ACC112 (cell line): Measurements from ENCODE around the gene DNAAF5.

Experiments used
- H2AFZ ChIP-seq: fragments of 200-600 bp; sonication (generic); one replicate; pipeline ENCODE4 v1.6.0; 2017; ENCODE audit warnings: antibody characterized with exemption, low read length; ENCODE audit not compliant: unreplicated experiment
- H3K27ac ChIP-seq: fragments of 200-600 bp; sonication (generic); 2 replicates; pipeline ENCODE4 v1.5.1; 2014; ENCODE audit warnings: low read depth, mild to moderate bottlenecking, antibody characterized with exemption, low read length, moderate library complexity
- H3K27me3 ChIP-seq: fragments of 200-600 bp; sonication (generic); 2 replicates; pipeline ENCODE4 v1.6.1; 2014; ENCODE audit warnings: mild to moderate bottlenecking, antibody characterized with exemption, low read length, moderate library complexity, mixed read lengths; ENCODE audit not compliant: insufficient read depth
- H3K36me3 ChIP-seq: fragments of 200-600 bp; sonication (generic); 2 replicates; pipeline ENCODE4 v1.6.1; 2016; ENCODE audit warnings: mild to moderate bottlenecking, antibody characterized with exemption, low read length, moderate library complexity, mixed read lengths; ENCODE audit not compliant: insufficient read depth
- H3K4me1 ChIP-seq: fragments of 200-600 bp; sonication (generic); one replicate; pipeline ENCODE4 v1.6.1; 2016; ENCODE audit warnings: low read length, mixed read lengths; ENCODE audit not compliant: insufficient read depth, unreplicated experiment, control insufficient read depth
- H3K4me3 ChIP-seq: fragments of 200-600 bp; sonication (generic); 2 replicates; pipeline ENCODE4 v1.5.1; 2014; ENCODE audit warnings: mild to moderate bottlenecking, low read depth, low read length
- H3K79me2 ChIP-seq: fragments of 200-600 bp; sonication (generic); one replicate; pipeline ENCODE4 v1.6.0; 2016; ENCODE audit warnings: low read length; ENCODE audit not compliant: control insufficient read depth, unreplicated experiment, insufficient read depth

Gene DNAAF5

GRCh38 chr7:768881-769504 lies 42.5 kb downstream of the DNAAF5 start:
- no peaks in the 10 kb centered on the region for H3K27me3 ChIP-seq
- no peak overlapping the region for H3K4me3 ChIP-seq
- no peaks in the 10 kb centered on the region for H3K4me1 ChIP-seq
- H3K36me3 ChIP-seq = peaks cover 17% of the 10 kb centered on the region
- no peak overlapping the region for H3K27ac ChIP-seq
- H2AFZ ChIP-seq = no peak overlapping the region
- H3K79me2 ChIP-seq = no peaks in the 10 kb centered on the region

GRCh38 chr7:770336-770735 lies 43.8 kb downstream of the DNAAF5 start:
- Histone ChIP-seq H3K27me3 (no peaks in the 10 kb centered on the region), H3K27ac (no peak overlapping the region), H2AFZ (no peak overlapping the region), H3K79me2 (no peaks in the 10 kb centered on the region), H3K4me3 (no peak overlapping the region), H3K36me3 (peaks cover 4% of the 10 kb centered on the region), H3K4me1 (no peaks in the 10 kb centered on the region)

DNA sequence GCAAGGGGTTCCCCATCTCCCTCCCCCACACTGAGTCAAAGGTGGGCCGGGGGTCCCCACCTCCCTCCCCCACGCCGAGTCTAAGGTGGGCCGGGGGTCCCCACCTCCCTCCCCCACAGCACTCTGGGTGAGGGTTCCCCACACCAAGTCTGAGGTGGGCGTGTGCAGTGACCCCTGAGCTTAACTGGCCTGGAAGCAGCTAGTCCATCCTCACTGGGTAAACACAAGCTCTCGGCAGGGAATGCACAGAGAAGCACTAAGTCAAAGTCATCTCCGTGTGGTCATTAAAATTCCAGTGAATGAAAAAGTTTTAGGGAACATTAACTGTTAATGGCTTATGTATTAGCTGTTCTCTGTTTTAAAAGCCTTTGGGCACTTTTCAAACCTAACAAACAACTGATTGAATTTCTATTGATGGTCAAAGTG lies 44.3 kb downstream of the DNAAF5 start:
- no peak overlapping the region for H2AFZ ChIP-seq
- H3K4me3 ChIP-seq = no peak overlapping the region
- no peaks in the 10 kb centered on the region for H3K4me1 ChIP-seq
- peaks cover 2% of the 10 kb centered on the region; the same call in 1 of the 2 replicates for H3K36me3 ChIP-seq
- no peak overlapping the region for H3K27ac ChIP-seq
- H3K79me2 ChIP-seq = no peaks in the 10 kb centered on the region
- H3K27me3 ChIP-seq = no peaks in the 10 kb centered on the region

- H3K27me3 ChIP-seq = no peaks in the 10 kb centered on the region
- H3K4me3 ChIP-seq = no peak overlapping the region
- no peaks in the 10 kb centered on the region for H3K36me3 ChIP-seq
- no peaks in the 10 kb centered on the region for H3K4me1 ChIP-seq
- H2AFZ ChIP-seq = no peak overlapping the region
- H3K79me2 ChIP-seq = no peaks in the 10 kb centered on the region
- H3K27ac ChIP-seq = no peak overlapping the region
Observed at GRCh38 chr7:771234-772004, 44.9 kb downstream of the DNAAF5 start.

GRCh38 chr7:772005-772294 lies 45.5 kb downstream of the DNAAF5 start:
- no peaks in the 10 kb centered on the region for H3K27me3 ChIP-seq
- no peak overlapping the region for H2AFZ ChIP-seq
- H3K36me3 ChIP-seq = no peaks in the 10 kb centered on the region
- H3K79me2 ChIP-seq = no peaks in the 10 kb centered on the region
- H3K4me3 ChIP-seq = no peak overlapping the region
- no peak overlapping the region for H3K27ac ChIP-seq
- no peaks in the 10 kb centered on the region for H3K4me1 ChIP-seq

DNA sequence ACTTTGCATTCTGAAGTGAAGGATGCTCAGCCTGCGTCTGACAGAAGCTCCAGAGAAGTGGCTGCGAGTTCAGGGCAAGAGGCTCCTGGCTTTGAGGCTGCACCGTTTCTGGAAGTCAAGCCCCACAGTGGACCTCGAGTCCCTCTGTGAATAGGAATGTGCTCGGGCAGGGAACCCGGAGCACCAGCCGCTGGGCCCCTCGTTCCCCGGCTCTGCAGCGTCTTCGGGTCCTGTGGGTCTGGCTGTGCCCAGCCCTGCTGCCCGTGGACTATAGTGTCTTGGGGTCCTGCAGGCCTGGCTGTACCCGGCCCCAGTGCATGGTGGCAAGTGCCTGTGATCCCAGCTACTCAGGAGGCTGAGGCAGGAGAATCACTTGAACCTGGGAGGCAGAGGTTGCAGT lies 45.9 kb downstream of the DNAAF5 start:
- Histone ChIP-seq H3K79me2 (no peaks in the 10 kb centered on the region), H2AFZ (no peak overlapping the region), H3K36me3 (no peaks in the 10 kb centered on the region), H3K27ac (no peak overlapping the region), H3K27me3 (no peaks in the 10 kb centered on the region), H3K4me1 (no peaks in the 10 kb centered on the region), H3K4me3 (no peak overlapping the region)

GRCh38 chr7:772861-773621 lies 46.5 kb downstream of the DNAAF5 start:
- no peaks in the 10 kb centered on the region for H3K79me2 ChIP-seq
- H3K27me3 ChIP-seq = no peaks in the 10 kb centered on the region
- no peak overlapping the region for H2AFZ ChIP-seq
- no peak overlapping the region for H3K27ac ChIP-seq
- H3K4me3 ChIP-seq = no peak overlapping the region
- no peaks in the 10 kb centered on the region for H3K36me3 ChIP-seq
- no peaks in the 10 kb centered on the region for H3K4me1 ChIP-seq

GRCh38 chr7:773622-773915 lies 47.1 kb downstream of the DNAAF5 start:
- H3K27ac ChIP-seq = no peak overlapping the region
- no peaks in the 10 kb centered on the region for H3K27me3 ChIP-seq
- no peak overlapping the region for H2AFZ ChIP-seq
- H3K4me1 ChIP-seq = no peaks in the 10 kb centered on the region
- H3K36me3 ChIP-seq = no peaks in the 10 kb centered on the region
- no peaks in the 10 kb centered on the region for H3K79me2 ChIP-seq
- H3K4me3 ChIP-seq = no peak overlapping the region

- H3K27me3 ChIP-seq = no peaks in the 10 kb centered on the region
- no peaks in the 10 kb centered on the region for H3K4me1 ChIP-seq
- H2AFZ ChIP-seq = no peak overlapping the region
- no peak overlapping the region for H3K27ac ChIP-seq
- no peak overlapping the region for H3K4me3 ChIP-seq
- no peaks in the 10 kb centered on the region for H3K36me3 ChIP-seq
- H3K79me2 ChIP-seq = no peaks in the 10 kb centered on the region
Observed at GRCh38 chr7:774161-775109, 47.9 kb downstream of the DNAAF5 start.

- peaks cover 4% of the 10 kb centered on the region; the same call in 1 of the 2 replicates for H3K36me3 ChIP-seq
- H2AFZ ChIP-seq = no peak overlapping the region
- no peak overlapping the region for H3K4me3 ChIP-seq
- H3K79me2 ChIP-seq = no peaks in the 10 kb centered on the region
- no peak overlapping the region for H3K27ac ChIP-seq
- H3K27me3 ChIP-seq = no peaks in the 10 kb centered on the region
- H3K4me1 ChIP-seq = no peaks in the 10 kb centered on the region
Observed at GRCh38 chr7:776381-776780, 49.9 kb downstream of the DNAAF5 start.
